HG03460 (cell line): Measurements from ENCODE around the gene GLIS2.

Source experiments
- ATAC-seq: cut with Tn5 transposase; IDR thresholded peaks from one replicate; pipeline ENCODE4 v1.9.1; 2021; ENCODE audit not compliant: unreplicated experiment

GLIS2 gene

GRCh38 chr16:4381072-4381934 lies 65.4 kb downstream of the GLIS2 start:
- no peak for ATAC-seq

- no peak for ATAC-seq
Observed at GRCh38 chr16:4381935-4382794, 66.3 kb downstream of the GLIS2 start.

GRCh38 chr16:4382795-4383357 lies 67.0 kb downstream of the GLIS2 start:
- no peak for ATAC-seq

GRCh38 chr16:4383591-4384444 lies 68.0 kb downstream of the GLIS2 start:
- ATAC-seq = no peak

GRCh38 chr16:4384509-4384942 lies 68.7 kb downstream of the GLIS2 start:
- ATAC-seq = no peak

- ATAC-seq = no peak
Observed at GRCh38 chr16:4385066-4385788, 69.4 kb downstream of the GLIS2 start.

GRCh38 chr16:4385789-4386450 lies 70.1 kb downstream of the GLIS2 start:
- ATAC-seq = no peak

GRCh38 chr16:4386451-4386805 lies 70.6 kb downstream of the GLIS2 start:
- ATAC-seq = no peak

GRCh38 chr16:4386951-4387565 lies 71.2 kb downstream of the GLIS2 start:
- ATAC-seq = no peak

GRCh38 chr16:4387781-4388180 lies 71.9 kb downstream of the GLIS2 start:
- ATAC-seq = no peak

GRCh38 chr16:4388271-4389021 lies 72.6 kb downstream of the GLIS2 start:
- ATAC-seq = no peak
